Heart left ventricle (tissue), 16 donors: Measurements from ENCODE around the gene PTPN6. TPM values are rescaled to one million over a fixed set of nuclear protein-coding genes. Genes with fewer than 3 reads are reported as not detected.

ENCODE experiments used
- ATAC-seq, 4 donors: fragments of 200-7000 bp; cut with Tn5 transposase; one replicate each; pipeline ENCODE4 v1.9.1; 2020 to 2022; ENCODE audit warnings: moderate library complexity in 4 of 4, mild to moderate bottlenecking in 3 of 4, moderate number of reproducible peaks in 1 of 4
- DNase-seq, 5 donors: peaks; one replicate each; pipeline ENCODE4 v3.0.0-alpha.2; 2020
- H3K27ac ChIP-seq, 12 donors: fragments of 200-600 bp; sonication (generic) in 4 of 12; one replicate each; pipeline versions ENCODE4 v1.5.0 to v1.8.0; 2016 to 2022; ENCODE audit warnings: mild to moderate bottlenecking in 2 of 12
- H3K27me3 ChIP-seq, 9 donors: fragments of 200-600 bp; sonication (generic) in 2 of 9; one replicate each; pipeline versions ENCODE4 v1.5.1 to v1.8.0; 2016 to 2022; ENCODE audit warnings: mild to moderate bottlenecking in 3 of 9
- H3K36me3 ChIP-seq, 9 donors: fragments of 200-600 bp; sonication (generic) in 2 of 9; one replicate each; pipeline versions ENCODE4 v1.5.0 to v1.8.0; 2018 to 2022; ENCODE audit warnings: mild to moderate bottlenecking in 2 of 9
- H3K4me1 ChIP-seq, 12 donors: fragments of 200-600 bp; sonication (generic) in 4 of 12; one replicate each; pipeline versions ENCODE4 v1.5.0 to v1.8.0; 2016 to 2022; ENCODE audit warnings: mild to moderate bottlenecking in 3 of 12
- H3K4me3 ChIP-seq, 12 donors: fragments of 200-600 bp; sonication (generic) in 4 of 12; one replicate each; pipeline versions ENCODE4 v1.5.0 to v1.8.0; 2017 to 2022; ENCODE audit warnings: mild to moderate bottlenecking in 9 of 12, moderate library complexity in 4 of 12
- H3K9me3 ChIP-seq, 12 donors: fragments of 200-600 bp; sonication (generic) in 4 of 12; one replicate each; pipeline versions ENCODE4 v1.5.0 to v1.8.0; 2016 to 2022; ENCODE audit warnings: mild to moderate bottlenecking in 1 of 12
- POLR2A ChIP-seq, 2 donors: fragments of 450-650 bp; IDR thresholded peaks; one replicate each; pipeline ENCODE4 v1.6.1; 2017; ENCODE audit warnings: antibody characterized with exemption in 2 of 2, mild to moderate bottlenecking in 2 of 2, moderate library complexity in 2 of 2
- WGBS, 4 donors: extraction: QIAGEN DNeasy Blood & Tissue Kit in 2 of 4; methylation state at CpG; one replicate each; pipeline versions ENCODE4 v1.1.5 to v1.1.7; 2013 to 2018; 5-methylcytosine and 5-hydroxymethylcytosine counted together
- intact Hi-C, 10 donors: fragments of 100-400 bp; cut with DNase I; formaldehyde crosslinking; loops; one replicate each; pipeline versions ENCODE4 v1.11.1 to v1.14.2; 2022
- polyA plus RNA-seq, 2 donors: library from polyadenylated mRNA; stranded (reverse); fragments of 200-250 nt; gene quantifications; one replicate each; pipeline ENCODE4 v1.2.3, GENCODE V29; 2013
- total RNA-seq, 9 donors: library from RNA; depleted of rRNA in 2 of 9; stranded (reverse); fragments of >200 nt in 2 of 9; fragmentation: NEBNext Ultra II Directional in 3 of 9; extraction: Animal tissue kit (Norgen Biotek cat#: 25700) in 3 of 9; gene quantifications; one replicate each; pipeline versions ENCODE4 v1.1.0 to v1.2.4, GENCODE V29; 2016 to 2023
- TF ChIP-seq, protein P1 (sequence below), 12 donors: fragments of 200-600 bp; sonication (generic) in 4 of 12; IDR thresholded peaks; one replicate each; pipeline versions ENCODE4 v1.5.0 to v1.8.0; 2018 to 2022; ENCODE audit warnings: antibody characterized with exemption in 12 of 12, mild to moderate bottlenecking in 5 of 12
- donor health status: ischemic (EF 13 %, LVEDD 7.1; RV severe dilation, severe dysfunction).
- donor health status: healthy with polysubstance abuse.
- donor health status: DM: no; HTN: yes; CAD: no.
- donor health status: DM: no; HTN: no; CAD: no.
- donor health status: ischemic (EF 25% LVEDD 6.9; RV normal size, moderate dysfunction).
- donor health status: ischemic (EF 25% LVEDD 5.7; RV mildly dilated, moderate dysfunction).
- donor health status: healthy.
- donor health status: DM: yes; HTN: yes; CAD: no.
- donor health status: ischemic (EF 35%, LVEDD 5.7; RV mildly dilated, moderate dysfunction).
- donor health status: nonischemic (EF 11% LVEDD 7.7; RV severe dilation, severe dysfunction).
- donor health status: DM: yes; HTN: yes; CAD: no.
- donor health status: PGD.
- donor health status: ischemic (EF 29% LVEDD 5.4; RV normal size, mild dysfunction).
- donor health status: nonischemic (EF 23%, LVEDD 6.1; RV moderate dilation, normal function).

PTPN6 gene
- total and polyA plus RNA-seq, 11 donors = 3.5 to 63.2 (median 6.1) TPM

DNA sequence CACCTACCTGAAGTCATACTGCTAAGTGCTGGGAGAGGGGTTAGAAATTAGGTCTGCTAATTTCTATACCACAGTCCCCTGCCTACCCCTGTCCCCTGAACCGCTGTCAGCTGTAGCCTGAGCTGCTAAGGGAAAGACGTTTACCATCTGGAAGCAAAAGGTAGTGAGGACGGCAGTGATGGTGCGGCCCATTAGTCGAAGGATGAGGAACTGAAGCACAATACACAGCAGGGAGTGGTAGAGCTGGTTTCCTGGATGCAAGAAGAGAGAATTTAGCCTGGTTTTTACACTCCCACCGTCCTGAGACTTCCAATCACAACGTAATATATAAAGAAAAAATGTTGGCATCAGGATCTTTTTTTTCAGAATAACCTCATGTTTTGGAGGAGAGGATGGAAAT, 31.4 kb downstream of the PTPN6 start:
- no peaks in the 10 kb centered on the region for H3K9me3 ChIP-seq
- H3K4me1 ChIP-seq = peaks cover 0 to 17% (median 0%) of the 10 kb centered on the region in 12 donors
- WGBS, 4 donors = 85 to 89% (median 89%) methylated on average over 7 of the region's 7 CpGs
- DNase-seq (no peak), ATAC-seq (no peak)
- no peaks in the 10 kb centered on the region for H3K27me3 ChIP-seq
- intact Hi-C loops = no loop called here
- no peak for TF ChIP-seq POLR2A (IDR thresholded peaks at IDR 0.05)
- H3K4me3 ChIP-seq = no peak overlapping the region
- no peak overlapping the region for H3K27ac ChIP-seq
- H3K36me3 ChIP-seq = peaks cover 0 to 90% (median 65%) of the 10 kb centered on the region in 9 donors

DNA sequence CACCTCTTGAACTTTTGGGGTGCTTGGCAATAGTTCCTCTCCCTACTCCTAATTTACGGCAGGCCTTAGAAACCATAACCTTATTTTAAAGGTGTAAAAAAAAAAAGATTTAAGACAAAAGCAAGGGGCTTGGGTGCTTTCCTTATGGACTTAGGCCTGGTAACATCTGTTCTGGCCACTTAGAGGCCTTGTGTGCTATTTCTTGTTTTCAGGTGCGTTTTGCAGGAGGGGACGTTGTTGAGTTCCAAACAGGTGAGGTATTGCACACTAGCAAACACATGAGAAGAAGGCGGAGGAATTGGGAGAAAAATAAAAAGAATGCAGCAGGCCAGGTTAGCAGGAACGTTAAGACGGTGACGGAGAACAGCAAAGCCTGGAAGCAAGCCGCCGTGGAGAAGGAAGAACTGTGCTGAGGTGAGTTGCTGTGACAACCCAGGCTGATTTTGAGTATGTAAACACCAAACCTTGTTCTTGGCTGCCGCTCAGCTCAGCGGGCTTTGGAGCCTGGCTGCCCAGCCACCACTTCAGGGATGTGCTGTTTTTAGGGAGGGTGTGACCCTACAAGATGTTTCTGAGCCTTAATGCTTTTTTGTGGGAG, 36.9 kb downstream of the PTPN6 start:
- TF ChIP-seq POLR2A (IDR thresholded peaks at IDR 0.05) = no peak
- TF ChIP-seq, protein P1, sequence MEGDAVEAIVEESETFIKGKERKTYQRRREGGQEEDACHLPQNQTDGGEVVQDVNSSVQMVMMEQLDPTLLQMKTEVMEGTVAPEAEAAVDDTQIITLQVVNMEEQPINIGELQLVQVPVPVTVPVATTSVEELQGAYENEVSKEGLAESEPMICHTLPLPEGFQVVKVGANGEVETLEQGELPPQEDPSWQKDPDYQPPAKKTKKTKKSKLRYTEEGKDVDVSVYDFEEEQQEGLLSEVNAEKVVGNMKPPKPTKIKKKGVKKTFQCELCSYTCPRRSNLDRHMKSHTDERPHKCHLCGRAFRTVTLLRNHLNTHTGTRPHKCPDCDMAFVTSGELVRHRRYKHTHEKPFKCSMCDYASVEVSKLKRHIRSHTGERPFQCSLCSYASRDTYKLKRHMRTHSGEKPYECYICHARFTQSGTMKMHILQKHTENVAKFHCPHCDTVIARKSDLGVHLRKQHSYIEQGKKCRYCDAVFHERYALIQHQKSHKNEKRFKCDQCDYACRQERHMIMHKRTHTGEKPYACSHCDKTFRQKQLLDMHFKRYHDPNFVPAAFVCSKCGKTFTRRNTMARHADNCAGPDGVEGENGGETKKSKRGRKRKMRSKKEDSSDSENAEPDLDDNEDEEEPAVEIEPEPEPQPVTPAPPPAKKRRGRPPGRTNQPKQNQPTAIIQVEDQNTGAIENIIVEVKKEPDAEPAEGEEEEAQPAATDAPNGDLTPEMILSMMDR (IDR thresholded peaks at IDR 0.05) = no peak
- intact Hi-C loops = no loop called here
- WGBS, 4 donors = 84 to 95% (median 91%) methylated on average over 11 of the region's 11 CpGs
- no peak overlapping the region for H3K4me3 ChIP-seq
- peaks cover 0 to 67% (median 40%) of the 10 kb centered on the region in 9 donors for H3K36me3 ChIP-seq
- H3K4me1 ChIP-seq = peaks cover 0 to 5% (median 0%) of the 10 kb centered on the region in 12 donors
- H3K9me3 ChIP-seq = no peaks in the 10 kb centered on the region
- ATAC-seq (no peak), DNase-seq (no peak)
- H3K27ac ChIP-seq = peak overlapping the region in 1 of 12 donors; percentile 69
- no peaks in the 10 kb centered on the region for H3K27me3 ChIP-seq

DNA sequence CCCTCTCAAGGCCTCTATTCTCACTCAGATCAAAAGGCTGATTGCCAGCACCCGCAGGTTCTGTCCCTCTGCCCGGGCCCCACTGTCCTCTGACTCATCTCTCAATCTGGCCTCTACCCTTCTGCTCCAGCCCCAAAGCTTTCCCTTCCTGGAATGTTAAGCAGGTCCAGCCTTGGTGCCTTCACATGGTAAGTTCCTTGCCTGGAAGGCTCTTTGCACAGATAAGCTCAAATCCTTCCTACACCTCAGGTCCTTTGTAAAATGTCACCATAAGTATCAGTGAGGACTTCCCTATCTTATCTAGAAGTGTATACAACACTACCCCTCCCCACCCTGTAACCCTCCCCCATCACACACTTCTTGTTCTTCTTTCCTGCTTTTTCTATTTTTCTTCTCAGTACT, 44.9 kb downstream of the PTPN6 start:
- DNase-seq (no peak), ATAC-seq (peak in 2 of 4 donors; percentile 34)
- Histone ChIP-seq H3K27me3 (no peaks in the 10 kb centered on the region), H3K4me3 (no peak overlapping the region), H3K9me3 (no peaks in the 10 kb centered on the region), H3K36me3 (peaks cover 0 to 57% (median 32%) of the 10 kb centered on the region in 9 donors), H3K27ac (peak overlapping the region in 1 of 12 donors; percentile 28), H3K4me1 (peaks cover 0 to 20% (median 3%) of the 10 kb centered on the region in 12 donors)
- intact Hi-C loops = no loop called here
- WGBS, 4 donors = 41 to 48% (median 44%) methylated on average over 2 of the region's 2 CpGs
- TF ChIP-seq POLR2A (IDR thresholded peaks at IDR 0.05) = no peak
- TF ChIP-seq, protein P1 (IDR thresholded peaks at IDR 0.05) = no peak

DNA sequence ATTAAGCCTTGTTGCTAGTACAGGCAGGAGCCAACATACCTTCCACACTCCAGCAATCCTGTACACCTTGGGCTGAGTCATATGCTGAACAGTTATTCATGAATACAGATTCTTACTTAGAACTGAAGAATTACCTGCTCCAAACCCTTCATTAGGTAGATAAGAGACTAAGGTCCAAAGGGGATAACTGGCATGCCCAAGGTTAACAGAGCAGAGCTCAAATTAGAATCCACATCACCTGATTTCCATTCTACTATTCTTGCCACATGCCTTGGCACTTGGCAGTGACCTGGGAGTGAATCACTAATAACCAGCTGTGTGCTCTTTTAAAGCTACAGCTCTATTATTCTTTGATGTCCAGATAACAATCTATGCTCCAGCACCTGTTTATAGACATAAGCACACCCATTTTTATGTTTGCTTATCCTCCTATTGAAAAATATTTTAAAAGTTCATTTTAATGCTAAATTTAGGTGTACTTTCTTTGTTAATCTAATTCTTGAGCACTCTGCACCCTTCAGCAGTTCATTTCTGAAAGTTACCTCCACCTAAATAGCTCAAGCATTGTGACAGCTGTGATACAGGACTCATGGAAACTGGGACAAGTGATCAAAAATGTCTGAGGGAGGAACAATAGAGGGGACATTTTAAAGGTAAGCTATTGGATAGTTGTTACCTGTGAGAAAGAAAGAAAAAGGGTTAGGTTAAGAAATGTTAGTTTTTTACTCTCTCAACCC, 47.7 kb downstream of the PTPN6 start:
- TF ChIP-seq, protein P1 (IDR thresholded peaks at IDR 0.05) = no peak
- TF ChIP-seq POLR2A (IDR thresholded peaks at IDR 0.05) = no peak
- intact Hi-C loops = no loop called here
- no peaks in the 10 kb centered on the region for H3K9me3 ChIP-seq
- DNase-seq (peak in 2 of 5 donors; percentile 23 to 39), ATAC-seq (peak; percentile 84 to 94 (median 87))
- peaks cover 0 to 33% (median 11%) of the 10 kb centered on the region in 12 donors for H3K4me1 ChIP-seq
- H3K27me3 ChIP-seq = no peaks in the 10 kb centered on the region
- peak overlapping the region in 2 of 12 donors; percentile 1 to 26 for H3K4me3 ChIP-seq
- H3K27ac ChIP-seq = peak overlapping the region in 11 of 12 donors; percentile 18 to 78 (median 62)
- H3K36me3 ChIP-seq = peaks cover 0 to 43% (median 18%) of the 10 kb centered on the region in 9 donors
